GM19239 (cell line): ENCODE data around the gene ATRIP.

Source experiments
- DNase-seq: peaks from one replicate; pipeline ENCODE4 v3.0.0; 2011; ENCODE audit warnings: low spot score; ENCODE audit not compliant: insufficient read length
- FAIRE-seq: peaks from 2 replicates; lab custom pipeline; 2011; peaks lifted over from hg19 to GRCh38; lab: Jason Lieb, UNC

The ATRIP gene

GRCh38 chr3:48492461-48493202 lies 46.1 kb downstream of the ATRIP start:
- DNase-seq, result no peak
- FAIRE-seq, result no peak

- no peak for FAIRE-seq
- DNase-seq, result no peak
Observed at GRCh38 chr3:48493203-48493501, 46.6 kb downstream of the ATRIP start.

GRCh38 chr3:48500656-48501055 lies 54.1 kb downstream of the ATRIP start:
- no peak for DNase-seq
- no peak for FAIRE-seq

GRCh38 chr3:48501196-48501595 lies 54.7 kb downstream of the ATRIP start:
- FAIRE-seq, result no peak
- DNase-seq, result no peak

DNA sequence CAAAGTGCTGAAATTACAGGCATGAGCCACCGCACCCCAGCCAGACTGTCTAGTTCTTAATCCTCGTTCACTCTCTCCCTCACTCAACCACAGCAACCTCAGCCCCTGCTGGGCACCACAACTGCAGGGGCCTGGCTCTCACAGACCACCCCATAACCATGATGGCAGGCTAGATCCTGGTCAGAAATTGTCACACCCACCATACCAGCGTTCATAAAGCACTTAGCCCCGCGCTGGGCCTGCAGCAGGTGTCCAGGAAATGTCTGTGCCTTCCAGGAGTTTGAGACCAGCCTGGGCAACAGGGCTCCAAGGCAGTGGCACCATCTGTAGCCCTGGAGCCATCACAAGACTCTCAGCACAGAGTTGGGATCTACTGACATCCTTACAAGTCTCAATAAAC lies 55.6 kb downstream of the ATRIP start:
- DNase-seq (no peak), FAIRE-seq (no peak)

DNA sequence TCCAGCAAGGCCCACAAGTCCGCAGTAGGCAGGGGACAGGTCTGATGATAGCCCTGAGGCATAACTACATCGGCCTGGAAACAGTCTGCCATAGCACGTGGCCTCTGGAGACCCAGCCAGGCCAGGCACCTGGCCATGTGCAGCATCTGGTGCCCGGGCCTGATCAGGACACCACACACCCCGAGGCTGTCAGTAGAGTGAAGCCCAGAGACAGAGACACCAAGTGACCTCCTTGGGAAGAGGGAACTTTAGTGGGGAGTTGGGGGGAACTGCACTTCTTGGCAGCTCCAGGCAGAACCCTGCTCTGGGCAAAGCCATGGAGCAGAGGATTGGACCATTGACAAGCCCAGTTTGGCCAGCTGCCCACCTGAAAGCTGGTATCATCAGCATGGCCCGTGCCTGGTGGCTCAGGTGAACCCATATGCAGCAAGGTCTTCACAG lies 56.2 kb downstream of the ATRIP start:
- no peak for DNase-seq
- FAIRE-seq, result no peak

DNA sequence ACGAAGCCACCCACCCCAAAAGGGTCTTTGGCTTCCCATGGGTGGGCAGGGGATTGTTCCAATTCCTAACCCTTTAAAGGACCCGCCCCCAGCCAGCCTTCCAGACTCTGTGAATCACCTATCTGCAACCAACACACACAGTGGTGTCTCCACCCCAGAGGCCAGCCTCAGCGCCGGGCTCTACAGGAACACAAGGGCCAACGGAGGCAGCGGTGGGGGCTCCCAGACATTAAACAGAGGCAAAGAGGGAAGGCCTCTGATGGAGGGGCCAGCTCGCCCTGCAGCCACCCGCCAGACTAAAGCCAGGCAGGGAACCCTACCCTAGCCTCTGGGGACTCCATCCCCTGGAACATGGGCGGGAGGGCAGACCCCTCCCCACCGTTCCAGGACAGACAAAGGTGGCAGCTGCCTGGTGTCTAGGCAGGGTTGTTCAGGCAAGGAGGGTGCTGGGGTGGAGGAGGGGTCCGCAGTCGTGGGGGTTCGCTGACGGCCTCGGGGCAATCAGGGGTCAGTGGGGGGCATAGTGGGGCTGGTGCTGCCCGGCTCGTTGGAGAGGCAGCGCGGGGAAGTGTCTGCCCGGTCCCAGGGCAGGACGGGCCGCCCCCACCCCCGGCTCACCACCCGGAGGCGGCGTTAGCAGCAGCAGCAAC lies 57.0 kb downstream of the ATRIP start:
- FAIRE-seq, result no peak
- no peak for DNase-seq

- FAIRE-seq, result peak; percentile 4
- peak; percentile 65 for DNase-seq
Observed at GRCh38 chr3:48504051-48504946, 57.8 kb downstream of the ATRIP start, which contains the start of gene SHISA5. Gene SHISA5, minus strand, starts transcription at chr3:48504174. Its CDS starts 80 bp downstream, at chr3:48504094.

- no peak for FAIRE-seq
- DNase-seq, result no peak
Observed at GRCh38 chr3:48505146-48505545, 58.6 kb downstream of the ATRIP start.

DNA sequence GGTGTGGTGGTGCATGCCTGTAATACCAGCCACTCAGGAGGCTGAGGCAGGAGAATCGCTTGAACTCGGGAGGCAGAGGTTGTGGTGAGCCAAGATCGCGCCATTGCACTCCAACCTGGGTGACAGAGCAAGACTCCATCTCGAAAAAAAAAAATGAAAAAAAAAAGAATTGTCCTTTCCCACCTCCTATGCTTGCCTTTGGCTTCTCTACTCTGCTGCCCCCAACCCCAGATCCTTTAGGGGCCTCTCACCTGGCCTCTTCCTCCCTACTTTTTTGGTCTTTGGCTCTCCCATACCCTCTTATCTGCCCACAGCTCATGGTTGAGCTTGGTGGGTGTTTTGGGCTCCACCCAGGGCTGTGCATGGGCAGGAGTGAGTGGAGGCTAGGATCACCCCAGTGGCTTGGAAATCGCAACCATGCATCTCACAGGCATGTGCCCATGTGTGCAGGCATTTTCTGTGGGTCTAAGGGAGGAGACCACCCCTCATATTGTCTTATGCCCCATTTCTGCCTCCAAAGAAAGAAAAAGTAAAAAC lies 59.5 kb downstream of the ATRIP start:
- FAIRE-seq (no peak), DNase-seq (no peak)

GRCh38 chr3:48507256-48508061 lies 60.9 kb downstream of the ATRIP start:
- peak; percentile 89 for FAIRE-seq
- DNase-seq, result peak; percentile 81

GRCh38 chr3:48511551-48511950 lies 65.0 kb downstream of the ATRIP start:
- no peak for FAIRE-seq

GRCh38 chr3:48514431-48515227 lies 68.1 kb downstream of the ATRIP start:
- FAIRE-seq, result peak; percentile 64

More at GRCh38 chr3:48511551-48511950, 65.0 kb downstream of the ATRIP start:
- no peak for DNase-seq

More at GRCh38 chr3:48514431-48515227, 68.1 kb downstream of the ATRIP start:
- no peak for DNase-seq
